Suprapubic skin (tissue), 3 donors: ENCODE results near the gene FOXN1.

Experiments used
- EP300 ChIP-seq: sonication (generic); formaldehyde crosslinking; IDR thresholded peaks from one replicate; pipeline ENCODE4 v1.6.1; 2017; ENCODE audit warnings: antibody characterized with exemption
- POLR2A ChIP-seq, 2 donors: fragments of 450-650 bp; IDR thresholded peaks; one replicate each; pipeline ENCODE4 v1.6.1; 2017; ENCODE audit warnings: antibody characterized with exemption in 2 of 2, mild to moderate bottlenecking in 2 of 2, moderate library complexity in 2 of 2
- TF ChIP-seq, protein P1 (sequence below), 2 donors: fragments of 200-600 bp in 1 of 2; fragments of 450-650 bp in 1 of 2; sonication (generic) in 1 of 2; IDR thresholded peaks; one replicate each; pipeline ENCODE4 v1.5.1; 2016 to 2019; ENCODE audit warnings: antibody characterized with exemption in 2 of 2, mild to moderate bottlenecking in 1 of 2, moderate library complexity in 1 of 2

DNA sequence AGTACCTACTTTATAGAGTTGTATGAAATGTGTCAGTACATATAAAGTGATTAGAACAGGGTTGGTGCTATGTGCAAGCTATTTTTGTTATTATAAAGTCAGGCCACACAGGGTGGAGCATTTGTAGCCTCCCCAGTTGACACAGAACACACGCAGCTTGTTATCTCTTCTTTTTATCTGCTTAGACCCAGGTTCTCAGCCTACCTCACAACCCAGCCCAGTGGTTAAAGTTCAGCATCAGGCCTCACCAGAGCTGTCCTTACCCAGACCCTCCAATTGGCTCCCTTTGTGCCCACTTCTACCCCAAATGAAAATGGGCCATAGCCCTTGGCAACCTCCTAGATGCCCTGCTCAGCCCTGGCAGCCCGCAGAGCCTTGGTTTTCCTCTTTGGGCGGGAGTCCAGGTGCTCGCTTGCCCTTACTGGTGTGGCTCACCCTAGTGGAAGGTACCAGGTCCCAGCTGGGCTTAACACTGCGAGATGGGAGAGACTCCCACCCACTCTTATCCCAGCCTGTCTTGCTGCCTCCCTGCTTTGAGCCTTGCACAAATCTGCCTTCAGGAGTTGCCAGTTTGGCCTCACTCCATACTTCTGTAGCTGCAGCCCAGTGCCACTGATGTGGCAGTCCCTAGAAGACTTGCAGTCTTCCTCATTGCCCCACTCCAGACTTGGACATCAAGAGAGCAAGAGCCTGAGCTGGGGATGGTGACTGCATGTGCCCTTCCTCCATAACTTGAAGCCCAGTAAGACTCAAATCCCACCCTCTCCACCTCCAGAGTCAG lies 66.3 kb downstream of the FOXN1 start:
- no peak for TF ChIP-seq POLR2A (IDR thresholded peaks at IDR 0.05)
- TF ChIP-seq, protein P1, sequence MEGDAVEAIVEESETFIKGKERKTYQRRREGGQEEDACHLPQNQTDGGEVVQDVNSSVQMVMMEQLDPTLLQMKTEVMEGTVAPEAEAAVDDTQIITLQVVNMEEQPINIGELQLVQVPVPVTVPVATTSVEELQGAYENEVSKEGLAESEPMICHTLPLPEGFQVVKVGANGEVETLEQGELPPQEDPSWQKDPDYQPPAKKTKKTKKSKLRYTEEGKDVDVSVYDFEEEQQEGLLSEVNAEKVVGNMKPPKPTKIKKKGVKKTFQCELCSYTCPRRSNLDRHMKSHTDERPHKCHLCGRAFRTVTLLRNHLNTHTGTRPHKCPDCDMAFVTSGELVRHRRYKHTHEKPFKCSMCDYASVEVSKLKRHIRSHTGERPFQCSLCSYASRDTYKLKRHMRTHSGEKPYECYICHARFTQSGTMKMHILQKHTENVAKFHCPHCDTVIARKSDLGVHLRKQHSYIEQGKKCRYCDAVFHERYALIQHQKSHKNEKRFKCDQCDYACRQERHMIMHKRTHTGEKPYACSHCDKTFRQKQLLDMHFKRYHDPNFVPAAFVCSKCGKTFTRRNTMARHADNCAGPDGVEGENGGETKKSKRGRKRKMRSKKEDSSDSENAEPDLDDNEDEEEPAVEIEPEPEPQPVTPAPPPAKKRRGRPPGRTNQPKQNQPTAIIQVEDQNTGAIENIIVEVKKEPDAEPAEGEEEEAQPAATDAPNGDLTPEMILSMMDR (IDR thresholded peaks at IDR 0.05), result no peak
- no peak for TF ChIP-seq EP300
